GM10266 (cell line): ENCODE results near the gene MID2.
"Not testable (repeated sequence)": the region's sequence is repeated elsewhere in the genome, so short reads cannot be mapped to it uniquely, and the experiment has no call there.

Source experiments
- DNase-seq: peaks from one replicate; pipeline ENCODE4 v3.0.0; 2012; ENCODE audit errors: extremely low spot score
- CTCF ChIP-seq: IDR thresholded peaks from 2 replicates; pipeline ENCODE4 v1.5.1; 2012; ENCODE audit warnings: mild to moderate bottlenecking, low read depth; ENCODE audit not compliant: control insufficient read depth, insufficient read depth; ENCODE audit errors: missing control alignments

Gene MID2

GRCh38 chrX:107845625-107846024 lies 20.0 kb downstream of the MID2 start:
- TF ChIP-seq CTCF: no peak
- DNase-seq: no peak

- DNase-seq: no peak
- no peak for TF ChIP-seq CTCF
Observed at GRCh38 chrX:107848591-107848990, 22.9 kb downstream of the MID2 start.

- TF ChIP-seq CTCF: no peak
- DNase-seq: no peak
Observed at GRCh38 chrX:107849747-107850421, 24.2 kb downstream of the MID2 start.

GRCh38 chrX:107850422-107850765 lies 24.7 kb downstream of the MID2 start:
- no peak for DNase-seq
- no peak for TF ChIP-seq CTCF

- DNase-seq: no peak
- no peak for TF ChIP-seq CTCF
Observed at GRCh38 chrX:107851215-107851614, 25.5 kb downstream of the MID2 start.

- DNase-seq: not testable (repeated sequence)
Observed at GRCh38 chrX:107851665-107852064, 26.0 kb downstream of the MID2 start.

GRCh38 chrX:107856289-107856688 lies 30.6 kb downstream of the MID2 start:
- no peak for DNase-seq
- no peak for TF ChIP-seq CTCF

GRCh38 chrX:107857041-107857440 lies 31.4 kb downstream of the MID2 start:
- DNase-seq: not testable (repeated sequence)
